ENCODE results near the gene STPG3.
"Not testable (repeated sequence)": the region's sequence is repeated elsewhere in the genome, so short reads cannot be mapped to it uniquely, and the experiment has no call there.

DNA sequence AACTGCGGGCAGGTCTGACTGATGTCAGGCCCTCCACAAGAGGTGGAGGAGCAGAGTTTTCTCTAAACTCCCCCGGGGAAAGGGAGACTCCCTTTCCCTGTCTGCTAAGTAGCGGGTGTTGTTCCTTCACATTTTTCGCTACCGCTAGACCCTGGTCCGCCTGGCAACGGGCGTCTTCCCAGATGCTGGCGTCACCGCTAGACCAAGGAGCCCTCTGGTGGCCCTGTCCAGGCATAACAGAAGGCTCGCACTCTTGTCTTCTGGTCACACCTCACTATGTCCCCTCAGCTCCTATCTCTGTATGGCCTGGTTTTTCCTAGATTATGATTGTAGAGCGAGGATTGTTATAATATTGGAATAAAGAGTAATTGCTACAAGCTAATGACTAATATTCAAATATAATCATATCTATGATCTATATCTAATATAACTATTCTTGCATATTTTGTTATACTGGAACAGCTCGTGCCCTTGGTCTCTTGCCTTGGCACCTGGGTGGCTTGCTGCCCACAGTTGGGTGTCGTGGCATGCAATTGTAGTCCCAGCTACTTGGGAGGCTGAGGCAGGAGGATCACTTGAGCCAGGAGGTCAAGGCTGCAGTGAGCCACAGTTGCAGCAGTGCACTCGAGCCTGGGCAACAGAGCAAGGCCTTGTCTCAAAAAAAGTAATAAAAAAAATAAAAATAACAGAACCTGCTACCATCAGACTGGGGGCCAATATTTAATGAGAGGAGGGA is 11.3 kb downstream of the STPG3 start:
- not testable (repeated sequence) for TF ChIP-seq POLR2A (IDR thresholded peaks at IDR 0.05; ENCODE audit: low read depth, low read length); FOS (IDR thresholded peaks at IDR 0.05; ENCODE audit: low read depth, low read length); MAFK (IDR thresholded peaks at IDR 0.05; ENCODE audit: low read depth, low read length); RAD21 (IDR thresholded peaks at IDR 0.05; ENCODE audit: low read length); MXI1 (IDR thresholded peaks at IDR 0.05; ENCODE audit: borderline replicate concordance, low read depth, low read length); MAZ (IDR thresholded peaks at IDR 0.05; ENCODE audit: borderline replicate concordance, low read depth, low read length)
- TF ChIP-seq CTCF (conservative IDR thresholded peaks at IDR 0.05; ENCODE audit: low read depth, low read length) = peak; percentile 32
- TF ChIP-seq, protein P1, sequence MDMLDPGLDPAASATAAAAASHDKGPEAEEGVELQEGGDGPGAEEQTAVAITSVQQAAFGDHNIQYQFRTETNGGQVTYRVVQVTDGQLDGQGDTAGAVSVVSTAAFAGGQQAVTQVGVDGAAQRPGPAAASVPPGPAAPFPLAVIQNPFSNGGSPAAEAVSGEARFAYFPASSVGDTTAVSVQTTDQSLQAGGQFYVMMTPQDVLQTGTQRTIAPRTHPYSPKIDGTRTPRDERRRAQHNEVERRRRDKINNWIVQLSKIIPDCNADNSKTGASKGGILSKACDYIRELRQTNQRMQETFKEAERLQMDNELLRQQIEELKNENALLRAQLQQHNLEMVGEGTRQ (IDR thresholded peaks at IDR 0.05; ENCODE audit: low read depth, low read length) = not testable (repeated sequence)

Data from IMR-90 (cell line).